DND-41 (cell line): ENCODE results near the gene BACH2.

Experiments used
- CTCF ChIP-seq: IDR thresholded peaks from 2 replicates; pipeline ENCODE4 v1.5.1; 2012; ENCODE audit warnings: borderline replicate concordance, low read length, moderate library complexity, mild to moderate bottlenecking; ENCODE audit not compliant: poor library complexity, severe bottlenecking; ENCODE audit errors: extremely low read depth
- EZH2 ChIP-seq: IDR thresholded peaks from 3 replicates; pipeline ENCODE4 v1.6.1; 2012; ENCODE audit warnings: borderline replicate concordance, low read depth, mild to moderate bottlenecking, moderate library complexity, low read length, inconsistent platforms; ENCODE audit not compliant: severe bottlenecking

GRCh38 chr6:90158936-90159335, 137.7 kb downstream of the BACH2 start:
- TF ChIP-seq EZH2 = no peak
- TF ChIP-seq CTCF = no peak
